ENCODE data around the gene ME2.
"Not testable (repeated sequence)": the region's sequence is repeated elsewhere in the genome, so short reads cannot be mapped to it uniquely, and the experiment has no call there.

ME2 gene

DNA sequence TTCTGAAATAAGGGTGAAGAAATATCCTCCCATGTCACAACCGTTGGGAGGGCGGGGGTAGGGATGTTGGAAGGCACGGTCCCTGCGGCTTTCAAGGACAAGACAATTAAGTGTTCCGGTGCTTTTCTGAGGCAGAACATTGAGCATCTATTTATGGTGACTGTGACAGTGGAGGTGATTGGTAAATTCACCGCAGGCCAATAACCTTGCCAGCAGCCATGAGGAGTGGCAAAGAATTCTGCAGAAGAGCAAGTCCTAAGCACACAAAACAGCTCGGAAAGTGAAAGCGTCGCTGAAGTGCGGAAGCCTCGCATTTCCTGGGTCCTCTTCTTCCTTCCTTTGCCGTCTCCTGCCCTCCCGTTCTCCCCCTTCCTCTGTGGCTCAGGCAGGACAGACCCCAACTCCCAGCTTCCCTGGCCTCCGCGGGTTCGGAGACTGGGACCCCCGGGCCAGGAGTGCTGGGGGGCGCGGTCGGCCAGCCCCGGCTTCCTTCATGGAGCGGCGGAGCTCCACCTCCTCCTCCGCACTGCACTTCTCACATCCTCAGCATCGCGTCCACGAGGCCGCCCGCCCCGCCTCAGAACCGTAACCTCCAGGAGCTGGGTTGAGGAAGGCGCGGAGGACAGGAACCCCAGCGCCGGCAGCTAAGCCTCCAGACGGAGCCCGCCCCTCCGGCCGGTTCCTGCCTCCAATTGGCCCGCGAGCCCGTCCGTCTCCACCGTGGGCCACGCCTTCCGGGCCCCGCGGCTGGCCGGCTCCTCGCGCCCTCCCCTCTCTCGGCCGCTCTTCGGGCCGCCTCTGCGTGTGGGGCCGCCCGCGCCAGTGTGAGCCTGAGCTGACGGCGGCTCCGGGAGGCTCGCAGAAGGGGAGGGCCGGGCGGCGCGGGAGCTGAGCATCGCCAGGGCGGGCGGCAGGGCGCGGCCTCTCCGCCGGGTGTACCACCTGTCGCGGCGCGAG, at the start of gene ME2:
Gene ME2 (plus strand): TSS at position 774 of the 957 bp plus-strand sequence. CDS start 16,703 bp downstream, outside the sequence.
- DNase-seq = peak; percentile 98

DNA sequence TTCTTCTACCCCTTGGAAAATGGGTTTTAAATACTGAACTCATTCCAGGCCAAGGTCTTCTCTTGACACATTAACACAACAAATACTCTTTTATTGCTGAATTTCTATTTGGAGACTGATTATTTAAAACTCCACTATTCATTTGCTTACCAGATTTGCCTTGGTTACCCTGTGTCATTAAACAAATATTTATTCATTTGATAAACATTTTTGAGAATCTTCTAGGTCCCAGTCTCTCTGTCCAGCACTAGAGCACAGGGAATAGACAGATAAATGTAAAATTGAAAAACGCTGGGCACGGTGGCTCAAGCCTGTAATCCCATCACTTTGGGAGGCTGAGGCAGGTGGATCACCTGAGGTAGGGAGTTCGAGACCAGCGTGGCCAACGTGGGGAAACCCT, 49.3 kb upstream of the ME2 start:
- no peak for DNase-seq

DNA sequence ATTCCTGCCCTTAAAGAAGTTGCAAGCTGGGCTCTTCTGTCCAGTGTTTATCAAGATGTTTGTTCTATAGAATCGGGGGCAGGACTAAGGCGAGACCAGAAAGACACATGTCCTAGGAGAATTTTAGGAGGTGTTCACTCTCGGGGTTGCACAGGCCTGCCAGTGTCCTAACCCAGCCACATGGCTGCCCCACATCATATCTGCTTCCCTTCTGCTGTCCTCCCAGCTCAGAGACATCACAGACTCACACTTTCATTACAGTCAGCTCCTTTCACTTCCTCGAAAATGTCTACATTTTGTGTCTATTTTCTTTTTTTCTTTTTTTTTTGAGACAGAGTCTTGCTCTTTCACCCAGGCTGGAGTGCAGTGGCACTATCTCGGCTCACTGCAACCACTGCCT, 48.4 kb upstream of the ME2 start:
- DNase-seq = no peak

DNA sequence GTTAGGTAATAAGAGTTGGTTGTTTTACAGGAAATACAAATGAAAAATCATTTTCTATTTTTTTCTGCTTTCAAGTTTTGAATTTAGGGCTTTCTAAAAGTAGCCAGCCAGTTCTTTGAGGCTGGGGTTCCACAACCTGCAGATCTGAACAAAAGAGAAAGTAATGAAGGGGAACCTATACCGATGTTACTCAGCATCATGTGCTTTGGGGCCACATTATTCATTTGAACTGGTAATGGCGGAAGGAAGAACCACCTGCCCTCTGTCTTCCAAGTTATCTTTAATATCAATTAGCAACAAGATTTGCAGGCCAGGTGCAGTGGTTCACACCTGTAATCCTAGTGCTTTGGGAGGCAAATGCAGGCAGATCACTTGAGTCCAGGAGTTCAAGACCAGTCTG, 46.2 kb upstream of the ME2 start:
- DNase-seq = no peak

DNA sequence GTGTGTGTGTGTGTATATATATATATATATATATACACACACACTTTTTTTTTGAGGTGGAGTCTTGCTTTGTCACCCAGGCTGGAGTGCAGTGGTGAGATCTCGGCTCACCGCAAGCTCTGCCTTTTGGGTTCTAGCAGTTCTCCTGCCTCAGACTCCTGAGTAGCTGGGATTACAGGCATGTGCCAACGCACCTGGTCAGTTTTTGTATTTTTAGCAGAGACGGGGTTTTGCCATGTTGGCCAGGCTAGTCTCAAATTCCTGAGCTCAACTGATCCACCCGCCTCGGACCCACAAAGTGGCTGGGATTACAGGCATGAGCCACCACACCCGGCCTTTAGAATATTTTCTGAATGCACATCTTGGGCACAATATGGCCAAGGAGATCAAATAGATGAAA, 45.4 kb upstream of the ME2 start:
- not testable (repeated sequence) for DNase-seq

DNA sequence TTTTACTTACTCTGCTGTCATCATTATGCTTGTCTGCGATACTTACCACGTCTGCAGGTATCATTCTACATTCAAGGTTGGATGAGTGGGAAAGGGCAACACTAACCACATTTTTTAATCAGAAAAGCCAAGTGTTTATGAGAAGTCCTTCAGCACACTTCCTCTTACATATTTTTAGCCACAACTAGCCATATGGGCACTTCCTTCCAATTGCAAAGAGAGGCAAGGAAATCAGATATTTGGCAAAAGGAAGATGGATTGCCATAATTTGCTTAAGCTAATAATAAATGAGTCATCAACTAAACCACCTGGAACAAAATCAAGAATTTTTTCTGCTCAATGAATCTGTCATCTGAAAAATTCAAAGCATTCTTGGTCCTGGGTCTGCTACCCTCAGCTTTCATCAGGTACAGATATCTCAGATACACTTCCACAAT, 42.4 kb upstream of the ME2 start:
- DNase-seq = no peak

DNA sequence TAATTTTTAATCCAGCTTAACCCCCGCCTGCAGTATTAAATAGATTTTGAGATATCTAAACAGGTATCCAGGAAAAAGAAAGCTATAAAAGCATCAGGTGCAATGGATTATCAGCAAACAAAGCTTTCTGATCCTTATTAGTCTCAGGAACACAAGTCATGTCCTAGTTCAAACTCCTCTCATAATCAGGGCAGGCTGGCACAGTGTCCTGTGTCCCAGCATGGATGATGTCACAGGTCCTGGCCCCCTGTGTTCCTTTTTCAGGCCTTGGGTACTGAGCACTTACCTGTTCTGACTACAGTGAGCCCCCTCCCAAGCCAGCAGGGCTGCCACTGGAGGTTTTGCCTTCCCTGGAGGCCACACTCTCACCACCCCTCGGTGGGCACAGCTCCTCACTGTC, 39.6 kb upstream of the ME2 start:
- no peak for DNase-seq

DNA sequence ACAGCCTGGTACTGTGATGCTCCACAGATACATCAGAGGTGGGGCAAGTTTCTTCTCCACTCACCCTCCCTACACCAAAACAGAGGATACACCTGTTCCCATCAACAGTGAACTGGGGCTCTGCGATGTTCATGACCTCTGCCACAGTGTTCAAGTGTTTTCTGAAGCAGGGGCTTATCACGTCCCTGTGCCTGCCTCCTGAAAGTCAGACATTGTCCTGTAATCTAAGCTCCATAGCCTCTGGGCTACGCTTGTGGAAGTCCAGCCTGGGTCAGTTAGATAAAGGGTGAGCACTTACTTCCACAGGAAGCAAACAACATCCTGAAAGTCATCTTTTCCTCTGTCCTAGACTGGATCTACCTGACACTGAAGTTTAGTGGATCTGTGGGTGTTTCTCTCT, 38.9 kb upstream of the ME2 start:
- no peak for DNase-seq

DNA sequence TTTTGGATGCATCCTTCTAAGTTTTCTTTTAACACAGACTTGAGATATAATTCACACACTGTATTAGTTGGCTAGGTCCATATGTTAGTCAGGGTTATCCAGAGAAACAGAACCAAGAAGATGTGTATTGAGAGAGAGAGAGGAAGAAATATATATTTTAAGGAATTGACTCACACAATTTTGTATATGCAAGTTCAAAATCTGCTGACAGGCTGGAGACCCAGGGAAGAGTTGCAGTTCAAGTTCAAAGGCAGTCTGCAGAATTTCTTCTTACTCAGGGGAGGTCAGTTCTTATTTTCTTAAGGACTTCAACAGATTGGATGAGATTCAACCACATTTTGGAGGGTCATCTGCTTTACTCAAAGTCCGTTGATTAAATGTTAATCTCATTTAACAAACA, 36.1 kb upstream of the ME2 start:
- DNase-seq = no peak

DNA sequence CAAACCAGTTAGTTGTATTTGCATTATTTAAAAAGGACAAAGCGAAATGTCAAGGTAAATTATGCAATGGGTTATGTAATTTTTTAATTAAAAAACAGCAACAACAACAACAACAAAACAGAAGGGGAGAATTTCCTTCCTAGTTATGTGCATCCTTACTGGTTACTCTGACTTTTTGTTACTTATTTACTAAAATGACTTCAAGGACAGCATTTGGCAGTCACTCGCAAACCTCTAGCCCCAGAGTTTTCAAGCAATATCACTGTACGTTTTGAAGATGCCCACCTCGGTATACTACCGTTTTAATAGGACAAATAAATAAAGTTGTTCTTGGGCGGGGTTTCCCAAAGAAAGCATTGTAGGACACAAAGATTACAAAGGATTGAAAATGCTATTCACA, 34.4 kb upstream of the ME2 start:
- DNase-seq = no peak

DNA sequence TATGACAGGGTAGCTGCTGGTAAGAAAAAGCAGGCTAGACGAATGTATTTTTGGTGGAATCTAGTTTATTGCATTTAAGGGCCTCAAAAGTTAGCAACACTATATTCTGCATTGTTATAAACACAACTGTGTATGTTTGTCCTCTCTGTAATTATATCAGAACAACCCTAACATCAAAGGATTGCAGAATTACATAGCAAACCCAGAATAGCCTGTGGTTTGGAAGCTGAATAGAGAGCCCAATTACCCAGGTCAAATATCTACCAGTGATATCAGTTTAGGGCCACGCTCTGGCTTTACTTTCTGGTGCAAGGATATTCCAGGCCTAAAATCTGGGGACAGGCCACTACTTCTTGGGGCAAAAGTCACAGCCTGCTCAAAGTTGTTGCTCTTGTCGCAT, 34.0 kb upstream of the ME2 start:
- no peak for DNase-seq

DNA sequence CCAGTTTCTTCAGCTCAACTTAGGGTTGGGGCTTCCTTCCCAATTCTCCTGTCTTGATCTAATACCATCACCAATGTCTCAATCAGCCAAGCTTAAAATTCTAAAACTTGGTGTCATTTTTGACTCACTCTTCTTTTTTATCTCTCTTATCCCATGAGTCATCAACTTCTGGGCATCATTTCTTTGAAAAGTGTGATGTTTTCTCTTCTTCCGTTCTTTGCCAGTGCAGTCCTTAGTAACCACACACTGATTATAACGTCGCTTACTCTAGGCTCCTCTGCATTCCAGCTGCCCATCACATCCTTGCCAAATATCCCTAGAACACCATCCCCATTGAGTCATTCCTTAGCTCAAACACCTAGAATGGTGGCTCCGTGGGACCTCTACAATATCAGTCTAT, 31.7 kb upstream of the ME2 start:
- DNase-seq = no peak

DNA sequence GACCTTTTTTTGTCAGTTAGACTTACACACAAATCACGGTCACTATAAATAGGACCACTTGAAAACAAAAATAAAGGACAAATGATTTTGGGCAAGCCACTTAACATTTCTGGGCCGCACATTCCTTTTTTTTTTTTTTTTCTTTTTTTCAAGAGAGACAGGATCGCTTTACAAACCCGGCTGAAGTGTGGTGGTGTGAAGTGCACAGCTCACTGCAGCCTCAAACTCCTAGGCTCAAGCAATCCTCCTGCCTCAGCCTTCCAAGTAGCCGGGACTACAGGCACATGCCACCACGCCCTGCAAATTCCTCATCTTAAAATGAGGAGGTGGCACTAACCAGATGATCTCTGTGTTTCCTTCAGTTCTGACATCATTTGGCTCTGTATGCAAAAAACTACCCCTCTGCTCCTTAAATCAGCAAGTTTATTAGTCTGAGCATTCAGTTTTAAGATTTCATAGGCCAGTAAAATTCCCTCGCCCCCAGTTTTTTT, 30.8 kb upstream of the ME2 start:
- DNase-seq = no peak

DNA sequence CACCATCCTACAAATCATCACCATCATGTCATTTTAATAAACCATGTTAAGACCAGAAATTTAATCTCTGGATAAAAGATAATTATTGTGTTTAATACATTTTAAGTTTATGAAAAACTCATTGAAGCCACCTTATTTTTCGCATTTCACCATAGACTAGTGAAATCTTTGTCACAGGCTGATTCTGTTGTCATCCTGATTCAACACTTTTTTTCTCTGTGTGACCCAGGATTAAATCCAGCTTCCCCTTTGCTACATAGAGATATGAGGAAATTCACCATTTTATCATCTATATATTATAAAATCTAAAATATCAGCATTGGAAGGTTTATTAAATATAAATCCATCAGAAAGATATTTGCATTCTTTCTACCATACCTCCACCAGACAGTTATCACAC, 29.9 kb upstream of the ME2 start:
- DNase-seq = no peak

DNA sequence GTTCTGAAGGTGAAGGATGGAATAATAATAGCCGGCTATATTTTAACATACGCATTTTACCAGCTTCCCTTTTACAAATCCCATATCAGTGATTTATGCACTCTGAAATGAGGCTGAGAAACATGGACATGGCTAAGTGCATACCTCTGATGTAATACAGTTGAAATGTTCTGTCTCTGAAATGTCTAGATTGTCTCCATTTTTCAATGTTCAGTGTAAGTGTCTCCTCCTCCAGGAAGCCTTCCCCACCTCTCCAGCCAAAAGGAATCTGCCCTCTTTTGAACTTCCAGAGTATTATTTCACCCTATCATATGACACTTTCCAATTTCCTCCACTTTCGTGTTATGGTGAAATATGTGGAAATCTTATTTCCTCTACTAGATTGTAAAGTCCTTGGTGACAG, 29.5 kb upstream of the ME2 start:
- no peak for DNase-seq

DNA sequence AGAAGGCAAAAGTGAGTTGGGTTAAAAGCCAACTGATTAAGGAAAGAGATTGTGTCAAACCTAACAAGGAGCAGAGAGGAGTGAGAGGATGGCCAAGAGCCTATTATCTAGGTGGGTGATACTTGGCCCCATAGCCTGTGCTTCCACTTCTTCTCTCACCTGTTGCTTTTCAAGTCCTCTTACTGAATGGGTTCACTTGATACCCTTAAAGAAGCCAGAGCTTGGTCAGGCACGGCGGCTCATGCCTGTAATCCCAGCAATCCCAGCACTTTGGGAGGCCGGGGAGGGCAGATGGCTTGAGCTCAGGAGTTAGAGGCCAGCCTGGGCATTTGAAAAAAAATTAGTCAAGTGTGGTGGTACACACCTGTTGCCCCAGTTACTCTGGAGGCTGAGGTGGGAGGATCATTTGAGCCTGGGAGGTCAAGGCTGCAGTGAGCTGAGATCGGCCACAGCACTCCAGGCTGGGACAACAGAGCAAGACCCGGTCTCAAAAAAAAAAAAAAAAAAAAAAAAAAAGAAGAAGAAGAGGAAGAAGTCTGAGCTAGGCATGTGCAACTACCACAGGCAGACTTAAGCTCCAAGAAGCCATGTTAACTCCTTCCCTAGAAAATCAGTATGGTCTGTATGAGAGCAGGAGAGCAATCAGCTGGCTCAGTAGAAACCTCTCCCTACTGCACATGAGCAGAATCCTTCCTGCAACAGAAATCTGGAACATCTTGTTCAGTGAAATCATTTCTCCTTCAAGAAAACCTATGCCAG, 28.4 kb upstream of the ME2 start:
- DNase-seq = no peak

DNA sequence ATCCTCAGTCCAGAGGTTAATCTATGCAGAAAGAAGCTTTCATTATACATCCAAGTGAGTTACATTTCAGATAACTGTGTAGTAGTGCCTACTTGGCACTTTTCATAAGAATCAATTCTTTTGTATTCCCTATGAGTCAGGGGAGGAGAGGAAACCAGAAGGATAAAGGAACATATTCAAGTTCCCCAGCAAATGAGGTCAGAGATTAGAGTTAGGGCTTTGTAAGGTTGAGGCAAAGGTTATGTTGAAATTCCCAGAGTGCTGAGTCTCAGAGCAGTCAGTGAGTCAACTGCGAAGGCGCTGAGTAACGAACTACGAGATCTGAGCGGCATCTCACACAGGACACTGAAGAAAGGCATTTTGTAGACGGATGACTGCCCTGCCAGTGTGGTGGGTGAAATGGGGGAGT, 25.1 kb upstream of the ME2 start:
- DNase-seq = no peak

DNA sequence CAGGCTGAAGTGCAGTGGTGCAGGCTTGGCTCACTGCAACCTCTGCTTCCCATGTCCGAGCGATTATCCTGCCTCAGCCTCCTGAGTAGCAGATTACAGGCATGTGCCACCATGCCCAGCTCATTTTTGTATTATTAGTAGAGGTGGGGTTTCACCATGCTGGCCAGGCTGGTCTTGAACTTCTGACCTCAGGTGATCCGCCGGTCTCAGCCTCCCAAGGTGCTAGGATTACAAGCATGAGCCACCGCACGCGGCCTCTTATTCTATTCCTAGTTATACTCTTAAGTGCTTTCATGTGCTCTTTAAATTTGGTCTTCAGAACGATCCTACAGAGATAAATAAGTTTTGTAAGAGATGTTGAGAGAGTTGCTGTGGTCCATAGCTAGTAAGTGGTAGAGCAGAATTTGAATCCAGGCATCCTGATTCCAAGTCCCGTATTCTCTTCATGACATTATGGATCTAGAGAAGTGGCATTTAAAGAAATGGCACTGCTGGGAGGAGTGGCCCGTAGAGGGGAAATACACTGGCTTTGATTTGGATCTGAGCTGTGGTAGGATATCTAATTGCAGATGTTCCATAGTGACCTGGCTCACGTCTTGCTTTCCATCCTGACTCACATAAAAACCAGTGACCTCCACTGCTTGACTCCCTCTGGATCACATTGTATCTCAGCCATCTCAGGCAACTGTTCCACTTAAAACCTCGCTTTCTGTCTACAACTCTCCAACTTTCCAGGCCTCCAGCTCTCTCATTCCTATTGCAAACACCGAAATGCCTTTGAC, 22.8 kb upstream of the ME2 start:
- no peak for DNase-seq

DNA sequence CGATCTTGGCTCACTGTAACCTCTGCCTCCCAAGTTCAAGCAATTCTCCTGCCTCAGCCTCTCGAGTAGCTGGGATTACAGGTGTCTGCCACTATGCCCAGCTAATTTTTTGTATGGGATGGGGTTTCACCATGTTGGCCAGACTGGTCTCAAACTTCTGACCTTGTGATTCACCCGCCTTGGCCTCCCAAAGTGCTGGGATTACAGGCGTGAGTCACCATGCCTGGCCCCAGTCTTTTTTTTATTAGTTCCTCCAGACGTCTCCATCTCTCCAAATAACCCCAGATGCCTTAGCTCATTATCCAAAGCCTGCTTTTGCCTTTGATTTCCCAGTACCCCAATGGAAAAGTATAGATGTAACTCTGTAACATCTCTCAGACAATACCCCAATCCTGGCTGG, 21.8 kb upstream of the ME2 start:
- not testable (repeated sequence) for DNase-seq

DNA sequence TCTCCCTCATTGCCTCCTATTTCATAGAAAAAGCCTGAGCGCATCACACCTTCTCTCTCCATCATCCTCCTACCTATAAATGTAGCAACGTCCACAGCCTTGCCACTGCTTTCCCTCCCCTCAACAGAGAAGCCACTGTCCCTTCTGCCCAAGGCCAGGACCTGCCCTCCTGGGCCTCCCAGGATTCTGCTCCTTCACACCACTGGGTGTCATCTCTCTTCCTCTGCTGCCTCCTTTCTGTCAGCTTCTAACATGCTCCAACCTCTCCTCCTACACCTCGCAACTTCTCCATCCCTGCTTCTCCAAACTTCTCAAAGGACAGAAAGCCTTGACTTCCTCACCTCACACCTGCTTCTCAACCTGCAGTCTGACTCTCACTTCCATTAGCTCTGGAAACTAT, 21.2 kb upstream of the ME2 start:
- DNase-seq = no peak

DNA sequence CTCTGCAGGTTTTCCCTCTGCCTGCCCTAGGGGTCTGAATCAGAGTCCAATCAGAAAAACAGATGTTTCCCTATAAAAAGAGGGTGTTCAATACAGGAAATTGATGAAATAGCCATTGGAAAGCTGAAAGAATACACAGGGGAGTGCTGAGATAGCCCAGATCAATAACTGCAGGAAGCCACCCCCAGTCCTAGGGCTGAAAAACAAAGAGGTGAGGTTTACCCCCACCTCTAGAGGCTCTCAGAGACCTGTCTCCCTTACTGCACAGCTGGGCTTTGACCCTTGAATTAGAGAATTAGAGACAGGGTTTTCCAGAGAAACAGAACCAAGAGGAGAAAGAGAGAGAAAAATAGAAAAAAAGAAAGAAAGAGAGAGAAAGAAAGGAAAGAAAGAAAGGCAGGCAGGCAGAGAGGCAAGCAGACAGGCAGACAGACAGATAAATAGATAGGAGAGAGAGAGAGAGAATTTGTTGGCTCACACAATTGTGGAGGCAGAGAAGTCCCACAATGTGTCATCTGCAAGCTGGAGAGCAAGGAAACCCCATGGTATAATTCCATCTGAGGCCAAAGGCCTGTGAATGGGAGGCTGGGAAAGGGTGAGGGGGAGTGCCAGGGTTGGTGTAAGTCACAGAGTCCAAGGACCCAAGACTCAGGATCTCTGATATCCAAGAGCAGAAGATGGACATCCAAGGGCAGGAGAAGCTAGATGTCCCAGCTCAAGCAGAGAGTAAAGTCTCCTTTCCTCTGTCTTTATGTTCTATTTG, 18.9 kb upstream of the ME2 start:
- no peak for DNase-seq

DNA sequence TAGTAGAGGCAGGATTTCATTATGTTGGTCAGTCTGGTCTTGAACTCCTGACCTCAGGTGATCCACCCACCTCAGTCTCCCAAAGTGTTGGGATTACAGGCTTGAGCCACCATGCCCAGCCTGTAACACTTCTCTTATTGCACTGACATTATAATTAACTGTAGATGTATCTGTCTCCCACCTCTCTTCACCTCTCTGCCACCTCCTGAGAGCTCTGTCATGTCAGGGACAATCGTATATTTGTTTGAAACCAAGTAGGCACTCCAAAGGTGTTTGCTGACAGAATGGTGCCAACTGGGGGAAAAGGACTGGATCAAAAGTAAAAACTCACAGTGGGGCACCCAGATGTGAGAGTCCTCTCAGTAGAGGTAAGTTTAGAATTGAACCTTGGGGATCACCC, 17.3 kb upstream of the ME2 start:
- no peak for DNase-seq
